ENCODE results near the gene DENND6B.
A peak's percentile ranks its signal among the peaks of the same experiment; 100 is the strongest.
"Not testable (repeated sequence)": the region's sequence is repeated elsewhere in the genome, so short reads cannot be mapped to it uniquely, and the experiment has no call there.

The DENND6B gene

GRCh38 chr22:50278956-50279619 lies 47.7 kb downstream of the DENND6B start:
- TF ChIP-seq, protein P1, sequence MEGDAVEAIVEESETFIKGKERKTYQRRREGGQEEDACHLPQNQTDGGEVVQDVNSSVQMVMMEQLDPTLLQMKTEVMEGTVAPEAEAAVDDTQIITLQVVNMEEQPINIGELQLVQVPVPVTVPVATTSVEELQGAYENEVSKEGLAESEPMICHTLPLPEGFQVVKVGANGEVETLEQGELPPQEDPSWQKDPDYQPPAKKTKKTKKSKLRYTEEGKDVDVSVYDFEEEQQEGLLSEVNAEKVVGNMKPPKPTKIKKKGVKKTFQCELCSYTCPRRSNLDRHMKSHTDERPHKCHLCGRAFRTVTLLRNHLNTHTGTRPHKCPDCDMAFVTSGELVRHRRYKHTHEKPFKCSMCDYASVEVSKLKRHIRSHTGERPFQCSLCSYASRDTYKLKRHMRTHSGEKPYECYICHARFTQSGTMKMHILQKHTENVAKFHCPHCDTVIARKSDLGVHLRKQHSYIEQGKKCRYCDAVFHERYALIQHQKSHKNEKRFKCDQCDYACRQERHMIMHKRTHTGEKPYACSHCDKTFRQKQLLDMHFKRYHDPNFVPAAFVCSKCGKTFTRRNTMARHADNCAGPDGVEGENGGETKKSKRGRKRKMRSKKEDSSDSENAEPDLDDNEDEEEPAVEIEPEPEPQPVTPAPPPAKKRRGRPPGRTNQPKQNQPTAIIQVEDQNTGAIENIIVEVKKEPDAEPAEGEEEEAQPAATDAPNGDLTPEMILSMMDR (conservative IDR thresholded peaks at IDR 0.05; ENCODE audit: low read length): no peak
- no peak overlapping the region for H3K4me3 ChIP-seq (ENCODE audit: low read length)
- DNase-seq (ENCODE audit: low read depth): no peak

GRCh38 chr22:50278461-50278860 lies 48.4 kb downstream of the DENND6B start:
- H3K4me3 ChIP-seq (ENCODE audit: low read length): no peak overlapping the region
- DNase-seq (ENCODE audit: low read depth): no peak
- TF ChIP-seq, protein P1 (conservative IDR thresholded peaks at IDR 0.05; ENCODE audit: low read length): no peak

DNA sequence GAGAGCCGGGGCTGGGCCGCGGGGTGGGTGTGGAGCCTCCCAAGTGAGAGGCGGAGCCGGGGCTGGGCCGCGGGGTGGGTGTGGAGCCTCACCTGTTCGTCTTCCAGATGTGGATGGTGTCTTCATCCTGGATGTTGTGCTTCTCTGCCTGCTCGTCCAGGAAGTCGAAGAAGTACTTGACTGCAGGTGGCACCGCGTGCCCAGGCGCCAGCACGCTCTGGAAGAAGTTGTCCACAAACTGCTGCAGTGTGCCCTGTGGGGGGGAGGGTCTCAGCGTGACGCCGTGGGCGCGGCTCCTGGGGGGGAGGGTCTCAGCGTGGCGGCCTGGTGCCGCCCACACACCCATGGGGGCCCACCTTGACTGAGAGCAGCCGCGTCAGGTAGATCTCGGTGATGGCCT lies 49.1 kb downstream of the DENND6B start:
- TF ChIP-seq, protein P1 (conservative IDR thresholded peaks at IDR 0.05; ENCODE audit: low read length): no peak
- no peak overlapping the region for H3K4me3 ChIP-seq (ENCODE audit: low read length)
- no peak for DNase-seq (ENCODE audit: low read depth)

- TF ChIP-seq, protein P1 (conservative IDR thresholded peaks at IDR 0.05; ENCODE audit: low read length): peak; percentile 32
- DNase-seq (ENCODE audit: low read depth): peak; percentile 75
- H3K4me3 ChIP-seq (ENCODE audit: low read length): no peak overlapping the region
These were observed 50.7 kb downstream of the DENND6B start for GRCh38 chr22:50276143-50276542.

DNA sequence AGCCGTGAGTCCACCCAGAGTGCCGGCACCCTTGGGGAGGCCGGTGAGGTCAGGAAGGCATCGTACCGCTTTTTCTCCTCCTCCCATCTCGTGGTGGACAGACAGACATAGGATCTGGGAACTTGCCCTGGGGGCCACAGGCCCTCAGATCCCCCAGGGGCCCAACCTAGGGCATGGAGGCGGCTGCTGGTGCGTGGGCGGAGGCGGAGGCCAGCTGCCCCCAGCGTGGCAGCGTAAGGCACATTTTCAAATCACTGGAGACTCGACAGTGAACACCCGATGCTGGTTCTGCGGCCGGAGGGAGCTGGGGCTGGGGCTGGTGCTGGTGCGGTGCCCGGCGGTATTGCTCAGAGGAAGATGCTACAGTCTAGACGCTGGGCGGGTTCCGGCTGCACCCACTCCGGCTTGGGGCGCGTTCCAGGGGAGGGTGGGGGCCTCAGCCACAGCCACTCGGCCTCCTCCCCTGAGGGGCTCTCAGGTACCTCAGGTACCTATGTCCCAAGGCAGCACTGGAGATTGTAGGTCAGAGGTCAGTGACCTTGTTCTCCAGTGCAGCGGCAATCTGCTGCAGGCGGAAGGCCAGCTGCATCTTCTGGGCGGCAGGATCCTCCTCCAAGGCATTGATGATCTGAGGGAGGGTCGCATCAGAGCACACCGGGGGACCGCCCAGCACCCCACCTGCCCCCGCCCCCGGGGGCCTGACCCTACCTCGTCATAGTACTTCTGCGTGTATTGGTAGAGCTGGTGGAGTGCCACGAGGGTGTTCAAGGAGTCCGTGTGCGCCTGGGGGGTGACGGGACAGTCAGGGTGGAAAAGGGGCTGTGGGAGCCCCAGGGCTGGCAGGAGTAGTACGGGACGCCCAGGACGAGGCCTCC lies 51.4 kb downstream of the DENND6B start:
- TF ChIP-seq, protein P1 (conservative IDR thresholded peaks at IDR 0.05; ENCODE audit: low read length): no peak
- H3K4me3 ChIP-seq (ENCODE audit: low read length): no peak overlapping the region
- no peak for DNase-seq (ENCODE audit: low read depth)

DNA sequence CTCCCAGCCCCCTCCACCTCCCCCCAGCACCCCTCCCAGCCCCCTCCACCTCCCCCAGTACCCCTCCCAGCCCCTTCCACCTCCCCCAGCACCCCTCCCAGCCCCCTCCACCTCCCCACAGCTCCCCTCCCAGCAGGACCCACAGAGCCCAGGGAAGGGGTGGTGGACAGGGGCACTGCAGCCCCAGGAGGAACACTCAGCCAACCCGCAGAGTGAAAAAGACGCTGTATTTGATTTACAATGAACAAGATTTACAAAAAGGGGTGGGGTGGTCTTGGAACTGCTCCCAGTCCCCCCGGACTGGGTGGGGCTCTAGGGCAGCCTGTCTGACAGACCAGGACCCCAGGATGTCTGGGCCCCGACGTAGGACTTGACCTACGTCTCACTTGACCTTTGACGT lies 52.0 kb downstream of the DENND6B start:
- no peak overlapping the region for H3K4me3 ChIP-seq (ENCODE audit: low read length)
- TF ChIP-seq, protein P1 (conservative IDR thresholded peaks at IDR 0.05; ENCODE audit: low read length): no peak
- no peak for DNase-seq (ENCODE audit: low read depth)

GRCh38 chr22:50274311-50274710 lies 52.5 kb downstream of the DENND6B start:
- peak; percentile 63 for DNase-seq (ENCODE audit: low read depth)
- TF ChIP-seq, protein P1 (conservative IDR thresholded peaks at IDR 0.05; ENCODE audit: low read length): peak; percentile 46
- H3K4me3 ChIP-seq (ENCODE audit: low read length): no peak overlapping the region

DNA sequence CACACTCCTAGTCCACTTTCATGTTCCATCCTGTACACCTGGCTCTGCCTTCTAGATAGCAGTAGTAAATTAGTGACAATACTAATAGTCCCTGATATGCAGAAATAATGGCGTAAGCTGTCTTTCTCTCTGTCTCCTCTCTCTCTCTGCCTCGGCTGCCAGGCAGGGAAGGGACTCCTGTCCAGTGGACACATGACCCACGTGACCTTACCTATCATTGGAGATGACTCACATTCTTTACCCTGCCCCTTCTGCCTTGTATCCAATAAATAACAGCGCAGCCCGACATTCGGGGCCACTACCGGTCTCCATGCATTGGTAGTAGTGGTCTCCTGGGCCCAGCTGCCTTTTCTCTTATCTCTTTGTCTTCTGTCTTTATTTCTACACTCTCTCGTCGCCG lies 53.0 kb downstream of the DENND6B start:
- H3K4me3 ChIP-seq (ENCODE audit: low read length); DNase-seq (ENCODE audit: low read depth): not testable (repeated sequence)

Measured in AG10803 (cell line).